ENCODE measurements around the gene PARN. TPM values are rescaled to one million over a fixed set of nuclear protein-coding genes. Genes with fewer than 3 reads are reported as not detected.

Gene PARN
- total RNA-seq, 2 experiments from 2014 or later = 43.0 to 45.6 TPM

DNA sequence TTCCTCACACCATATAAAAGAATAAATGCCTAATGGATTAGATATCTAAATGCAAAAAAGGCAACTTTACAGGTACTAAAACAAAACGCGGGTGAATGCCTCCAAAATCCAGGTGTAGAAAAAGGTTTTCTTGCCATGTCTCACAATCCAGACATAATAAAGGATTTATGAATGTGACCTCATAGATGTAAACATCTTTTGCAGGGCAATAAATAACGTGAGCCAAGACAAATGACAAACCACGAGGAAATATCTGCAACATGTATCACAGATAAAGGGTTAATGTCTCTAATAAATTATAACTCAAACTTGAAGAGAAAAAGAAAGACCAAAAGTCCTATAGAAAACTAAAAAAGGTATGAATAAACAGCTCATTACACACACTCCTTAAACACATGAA is 180.7 kb downstream of the PARN start:
- no peak for ATAC-seq
- H3K9me3 Mint-ChIP-seq = no peaks in the 10 kb centered on the region
- no peaks in the 10 kb centered on the region for H3K4me1 Mint-ChIP-seq (ENCODE audit: low read depth)
- H3K27ac Mint-ChIP-seq = no peak overlapping the region
- intact Hi-C loops (cut with micrococcal nuclease) = no loop called here
- no peaks in the 10 kb centered on the region for H3K36me3 Mint-ChIP-seq (ENCODE audit: low read depth)
- H3K27me3 Mint-ChIP-seq = no peaks in the 10 kb centered on the region
- TF ChIP-seq, protein P1, sequence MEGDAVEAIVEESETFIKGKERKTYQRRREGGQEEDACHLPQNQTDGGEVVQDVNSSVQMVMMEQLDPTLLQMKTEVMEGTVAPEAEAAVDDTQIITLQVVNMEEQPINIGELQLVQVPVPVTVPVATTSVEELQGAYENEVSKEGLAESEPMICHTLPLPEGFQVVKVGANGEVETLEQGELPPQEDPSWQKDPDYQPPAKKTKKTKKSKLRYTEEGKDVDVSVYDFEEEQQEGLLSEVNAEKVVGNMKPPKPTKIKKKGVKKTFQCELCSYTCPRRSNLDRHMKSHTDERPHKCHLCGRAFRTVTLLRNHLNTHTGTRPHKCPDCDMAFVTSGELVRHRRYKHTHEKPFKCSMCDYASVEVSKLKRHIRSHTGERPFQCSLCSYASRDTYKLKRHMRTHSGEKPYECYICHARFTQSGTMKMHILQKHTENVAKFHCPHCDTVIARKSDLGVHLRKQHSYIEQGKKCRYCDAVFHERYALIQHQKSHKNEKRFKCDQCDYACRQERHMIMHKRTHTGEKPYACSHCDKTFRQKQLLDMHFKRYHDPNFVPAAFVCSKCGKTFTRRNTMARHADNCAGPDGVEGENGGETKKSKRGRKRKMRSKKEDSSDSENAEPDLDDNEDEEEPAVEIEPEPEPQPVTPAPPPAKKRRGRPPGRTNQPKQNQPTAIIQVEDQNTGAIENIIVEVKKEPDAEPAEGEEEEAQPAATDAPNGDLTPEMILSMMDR (IDR thresholded peaks at IDR 0.05) = no peak
- POLR2A ChIA-PET = no interaction called here
- DNase-seq = no peak
- no peak overlapping the region for H3K4me3 Mint-ChIP-seq
- CTCF ChIA-PET = no interaction called here

GRCh38 chr16:14448879-14449278 is 181.2 kb downstream of the PARN start:
- TF ChIP-seq, protein P1 (IDR thresholded peaks at IDR 0.05) = no peak
- H3K4me1 Mint-ChIP-seq (ENCODE audit: low read depth) = no peaks in the 10 kb centered on the region
- DNase-seq (no peak), ATAC-seq (no peak)
- no peaks in the 10 kb centered on the region for H3K27me3 Mint-ChIP-seq
- intact Hi-C loops (cut with micrococcal nuclease) = no loop called here
- ChIA-PET POLR2A (no interaction called here), CTCF (no interaction called here)
- no peaks in the 10 kb centered on the region for H3K36me3 Mint-ChIP-seq (ENCODE audit: low read depth)
- H3K4me3 Mint-ChIP-seq = no peak overlapping the region
- H3K27ac Mint-ChIP-seq = no peak overlapping the region
- H3K9me3 Mint-ChIP-seq = no peaks in the 10 kb centered on the region

GRCh38 chr16:14447783-14448182 is 182.3 kb downstream of the PARN start:
- no peak overlapping the region for H3K4me3 Mint-ChIP-seq
- ATAC-seq = no peak
- H3K27me3 Mint-ChIP-seq = no peaks in the 10 kb centered on the region
- ChIA-PET CTCF (no interaction called here), POLR2A (no interaction called here)
- TF ChIP-seq, protein P1 (IDR thresholded peaks at IDR 0.05) = no peak
- no peaks in the 10 kb centered on the region for H3K9me3 Mint-ChIP-seq
- DNase-seq = no peak
- H3K4me1 Mint-ChIP-seq (ENCODE audit: low read depth) = no peaks in the 10 kb centered on the region
- intact Hi-C loops (cut with micrococcal nuclease) = no loop called here
- no peaks in the 10 kb centered on the region for H3K36me3 Mint-ChIP-seq (ENCODE audit: low read depth)
- H3K27ac Mint-ChIP-seq = no peak overlapping the region

DNA sequence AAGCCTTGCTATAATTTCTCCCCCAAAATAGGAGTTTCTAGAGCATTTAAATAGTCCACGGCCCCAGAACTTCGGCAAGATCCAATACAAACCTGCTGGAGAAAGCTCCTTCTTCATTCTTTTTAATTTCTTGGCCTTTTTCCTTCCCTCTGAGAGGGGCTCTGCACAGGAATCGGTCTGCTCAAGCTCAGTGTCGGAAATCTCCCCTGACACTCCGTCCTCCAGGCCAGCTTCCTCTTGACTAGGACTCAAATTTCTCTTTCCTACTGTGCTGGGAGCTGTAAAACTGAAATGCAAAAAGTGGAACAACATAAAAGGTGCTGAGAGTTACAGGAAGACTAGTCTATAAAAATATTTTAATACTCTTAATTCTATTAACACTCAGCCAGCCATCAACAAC is 183.3 kb downstream of the PARN start:
- no peaks in the 10 kb centered on the region for H3K4me1 Mint-ChIP-seq (ENCODE audit: low read depth)
- TF ChIP-seq, protein P1 (IDR thresholded peaks at IDR 0.05) = no peak
- intact Hi-C loops (cut with micrococcal nuclease) = no loop called here
- DNase-seq (no peak), ATAC-seq (no peak)
- no peak overlapping the region for H3K27ac Mint-ChIP-seq
- H3K4me3 Mint-ChIP-seq = no peak overlapping the region
- H3K36me3 Mint-ChIP-seq (ENCODE audit: low read depth) = no peaks in the 10 kb centered on the region
- no peaks in the 10 kb centered on the region for H3K27me3 Mint-ChIP-seq
- H3K9me3 Mint-ChIP-seq = no peaks in the 10 kb centered on the region
- CTCF ChIA-PET = no interaction called here
- POLR2A ChIA-PET = no interaction called here

DNA sequence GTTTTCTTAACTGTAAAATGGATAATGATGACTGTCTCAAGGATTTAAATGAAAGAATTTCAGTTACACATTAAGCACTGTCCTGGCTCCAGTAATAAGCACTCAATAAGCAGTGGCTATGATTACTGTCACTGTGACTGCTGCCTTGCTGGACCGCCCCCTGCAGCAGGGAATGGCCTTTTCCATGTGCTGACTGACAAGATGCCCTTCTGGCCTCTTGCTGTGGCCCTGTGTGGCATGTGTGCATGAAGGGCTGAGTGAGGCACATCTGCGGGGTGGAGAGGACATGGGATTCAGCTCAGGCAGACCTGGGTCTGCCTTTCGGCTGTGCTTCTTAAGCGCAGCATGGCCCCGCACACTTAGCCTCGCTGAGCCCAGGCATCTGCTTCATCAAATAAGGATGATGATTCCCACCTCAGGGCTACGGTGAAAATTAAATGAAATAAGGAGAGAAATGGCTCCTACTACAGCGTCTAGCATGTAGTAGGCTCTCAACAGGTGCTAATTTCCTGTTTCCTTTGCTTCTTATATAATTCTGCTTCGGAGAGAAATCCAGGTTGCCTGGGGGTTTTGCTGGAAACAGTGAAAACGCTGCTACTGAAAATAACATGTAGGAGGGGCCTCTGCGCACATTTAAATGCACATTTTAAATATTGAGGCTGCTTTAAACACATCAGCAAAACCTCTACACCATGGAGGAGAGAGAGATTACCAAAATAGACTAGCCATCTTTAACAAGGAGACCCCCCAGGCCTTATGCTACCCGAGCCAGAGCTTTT is 183.9 kb downstream of the PARN start:
- no peaks in the 10 kb centered on the region for H3K36me3 Mint-ChIP-seq (ENCODE audit: low read depth)
- intact Hi-C loops (cut with micrococcal nuclease) = no loop called here
- no peak overlapping the region for H3K4me3 Mint-ChIP-seq
- DNase-seq (no peak), ATAC-seq (no peak)
- H3K27me3 Mint-ChIP-seq = no peaks in the 10 kb centered on the region
- no peaks in the 10 kb centered on the region for H3K4me1 Mint-ChIP-seq (ENCODE audit: low read depth)
- TF ChIP-seq, protein P1 (IDR thresholded peaks at IDR 0.05) = no peak
- H3K9me3 Mint-ChIP-seq = no peaks in the 10 kb centered on the region
- no peak overlapping the region for H3K27ac Mint-ChIP-seq
- ChIA-PET POLR2A (no interaction called here), CTCF (no interaction called here)
